ENCODE measurements around the gene IFNL1.

The IFNL1 gene

DNA sequence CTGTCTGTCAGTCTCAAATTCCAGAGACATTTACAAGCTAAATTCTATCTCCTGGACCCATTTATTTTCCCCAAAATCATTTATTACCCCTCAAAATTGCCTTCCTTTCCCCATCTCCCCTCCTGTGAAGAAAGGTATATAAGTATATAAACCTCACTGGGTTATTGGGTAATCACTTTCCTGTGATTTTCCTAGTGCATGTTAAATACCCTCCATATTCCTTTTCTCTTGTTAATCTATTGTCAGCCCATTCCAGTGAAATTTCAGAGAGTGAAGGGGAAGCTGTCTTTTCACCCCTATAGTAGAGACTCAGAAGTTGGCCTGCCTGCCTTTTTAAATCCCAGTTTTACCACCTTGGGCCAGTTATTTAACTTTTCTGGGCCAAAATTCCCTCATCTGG lies 9.9 kb downstream of the IFNL1 start:
- H4K20me1 ChIP-seq (ENCODE audit: insufficient read depth, low read length): no peaks in the 10 kb centered on the region
- H3K9ac ChIP-seq (ENCODE audit: low read length): no peak overlapping the region
- no peaks in the 10 kb centered on the region for H3F3A ChIP-seq (ENCODE audit: insufficient read depth, low read length)
- peaks cover 5% of the 10 kb centered on the region for H3K4me1 ChIP-seq (ENCODE audit: insufficient read depth, low read length, severe bottlenecking)
- no peak overlapping the region for H3K27ac ChIP-seq (ENCODE audit: low read depth, low read length, poor library complexity, severe bottlenecking)
- H3K27me3 ChIP-seq (ENCODE audit: insufficient read depth, low read length): no peaks in the 10 kb centered on the region
- no peaks in the 10 kb centered on the region for H3K79me2 ChIP-seq (ENCODE audit: insufficient read depth, low read length)
- no peaks in the 10 kb centered on the region; the same call in 1 of the 2 replicates for H3K36me3 ChIP-seq (ENCODE audit: insufficient read depth, low read length)
- H3K4me2 ChIP-seq (ENCODE audit: low read length): no peak overlapping the region
- no peak overlapping the region for H3K4me3 ChIP-seq (ENCODE audit: low read depth, low read length, poor library complexity, severe bottlenecking)
- no peaks in the 10 kb centered on the region for H3K9me2 ChIP-seq (ENCODE audit: low read depth, low read length)
- TF ChIP-seq EZH2 (IDR thresholded peaks at IDR 0.05; ENCODE audit: borderline replicate concordance, low read length): no peak
- TF ChIP-seq, protein P1, sequence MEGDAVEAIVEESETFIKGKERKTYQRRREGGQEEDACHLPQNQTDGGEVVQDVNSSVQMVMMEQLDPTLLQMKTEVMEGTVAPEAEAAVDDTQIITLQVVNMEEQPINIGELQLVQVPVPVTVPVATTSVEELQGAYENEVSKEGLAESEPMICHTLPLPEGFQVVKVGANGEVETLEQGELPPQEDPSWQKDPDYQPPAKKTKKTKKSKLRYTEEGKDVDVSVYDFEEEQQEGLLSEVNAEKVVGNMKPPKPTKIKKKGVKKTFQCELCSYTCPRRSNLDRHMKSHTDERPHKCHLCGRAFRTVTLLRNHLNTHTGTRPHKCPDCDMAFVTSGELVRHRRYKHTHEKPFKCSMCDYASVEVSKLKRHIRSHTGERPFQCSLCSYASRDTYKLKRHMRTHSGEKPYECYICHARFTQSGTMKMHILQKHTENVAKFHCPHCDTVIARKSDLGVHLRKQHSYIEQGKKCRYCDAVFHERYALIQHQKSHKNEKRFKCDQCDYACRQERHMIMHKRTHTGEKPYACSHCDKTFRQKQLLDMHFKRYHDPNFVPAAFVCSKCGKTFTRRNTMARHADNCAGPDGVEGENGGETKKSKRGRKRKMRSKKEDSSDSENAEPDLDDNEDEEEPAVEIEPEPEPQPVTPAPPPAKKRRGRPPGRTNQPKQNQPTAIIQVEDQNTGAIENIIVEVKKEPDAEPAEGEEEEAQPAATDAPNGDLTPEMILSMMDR (IDR thresholded peaks at IDR 0.05; ENCODE audit: low read length): no peak
- H3K9me3 ChIP-seq (ENCODE audit: low read length): no peaks in the 10 kb centered on the region
- H2AFZ ChIP-seq (ENCODE audit: low read length): no peak overlapping the region

DNA sequence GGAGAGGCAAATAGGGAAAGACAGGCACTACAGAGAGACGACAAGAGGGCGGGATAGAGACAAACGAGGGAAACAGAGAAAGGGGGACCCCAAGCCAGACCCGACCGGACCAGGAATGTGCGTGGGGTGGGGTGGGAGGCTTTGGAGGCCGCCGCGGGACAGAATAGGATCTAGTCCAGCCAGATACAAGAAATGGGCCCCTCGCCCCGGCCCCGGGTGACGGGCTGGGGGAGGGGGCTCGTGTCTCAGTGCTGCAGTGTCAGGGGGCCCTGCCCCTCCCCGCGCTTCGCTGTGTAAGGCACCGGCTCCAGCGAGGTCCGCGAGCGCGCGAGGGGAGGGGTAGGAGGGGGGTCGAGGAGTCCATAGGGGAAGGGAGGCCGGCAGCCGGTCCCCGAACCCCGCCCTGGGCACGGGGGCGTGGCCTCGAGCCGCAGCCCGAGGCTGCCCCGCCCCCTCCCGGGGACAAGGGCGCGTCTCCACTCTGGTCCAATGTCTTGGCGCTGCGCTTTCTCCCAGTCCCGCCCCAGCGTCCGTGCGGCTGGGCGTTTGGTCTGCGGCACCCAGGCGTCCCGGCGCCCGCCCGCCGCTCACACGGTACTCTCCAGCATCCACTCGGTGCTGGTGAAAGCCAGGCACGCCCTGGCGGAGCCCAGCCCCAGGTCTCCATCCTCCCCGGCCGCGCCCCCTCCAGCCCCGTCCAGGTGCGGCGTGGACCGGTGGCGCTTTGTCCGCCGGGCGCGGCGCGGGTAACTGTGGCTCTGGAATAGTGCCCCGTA lies 11.0 kb downstream of the IFNL1 start:
- Histone ChIP-seq H3K27ac (ENCODE audit: low read depth, low read length, poor library complexity, severe bottlenecking) (no peak overlapping the region), H3K9me2 (ENCODE audit: low read depth, low read length) (no peaks in the 10 kb centered on the region), H3K4me1 (ENCODE audit: insufficient read depth, low read length, severe bottlenecking) (peaks cover 6% of the 10 kb centered on the region), H3K79me2 (ENCODE audit: insufficient read depth, low read length) (no peaks in the 10 kb centered on the region), H3K9ac (ENCODE audit: low read length) (no peak overlapping the region), H3K4me3 (ENCODE audit: low read depth, low read length, poor library complexity, severe bottlenecking) (no peak overlapping the region), H3F3A (ENCODE audit: insufficient read depth, low read length) (no peaks in the 10 kb centered on the region), H3K9me3 (ENCODE audit: low read length) (no peaks in the 10 kb centered on the region), H3K36me3 (ENCODE audit: insufficient read depth, low read length) (no peaks in the 10 kb centered on the region; the same call in 1 of the 2 replicates), H4K20me1 (ENCODE audit: insufficient read depth, low read length) (no peaks in the 10 kb centered on the region), H3K4me2 (ENCODE audit: low read length) (no peak overlapping the region), H2AFZ (ENCODE audit: low read length) (no peak overlapping the region), H3K27me3 (ENCODE audit: insufficient read depth, low read length) (no peaks in the 10 kb centered on the region)
- TF ChIP-seq, protein P1 (IDR thresholded peaks at IDR 0.05; ENCODE audit: low read length): no peak
- TF ChIP-seq EZH2 (IDR thresholded peaks at IDR 0.05; ENCODE audit: borderline replicate concordance, low read length): no peak

DNA sequence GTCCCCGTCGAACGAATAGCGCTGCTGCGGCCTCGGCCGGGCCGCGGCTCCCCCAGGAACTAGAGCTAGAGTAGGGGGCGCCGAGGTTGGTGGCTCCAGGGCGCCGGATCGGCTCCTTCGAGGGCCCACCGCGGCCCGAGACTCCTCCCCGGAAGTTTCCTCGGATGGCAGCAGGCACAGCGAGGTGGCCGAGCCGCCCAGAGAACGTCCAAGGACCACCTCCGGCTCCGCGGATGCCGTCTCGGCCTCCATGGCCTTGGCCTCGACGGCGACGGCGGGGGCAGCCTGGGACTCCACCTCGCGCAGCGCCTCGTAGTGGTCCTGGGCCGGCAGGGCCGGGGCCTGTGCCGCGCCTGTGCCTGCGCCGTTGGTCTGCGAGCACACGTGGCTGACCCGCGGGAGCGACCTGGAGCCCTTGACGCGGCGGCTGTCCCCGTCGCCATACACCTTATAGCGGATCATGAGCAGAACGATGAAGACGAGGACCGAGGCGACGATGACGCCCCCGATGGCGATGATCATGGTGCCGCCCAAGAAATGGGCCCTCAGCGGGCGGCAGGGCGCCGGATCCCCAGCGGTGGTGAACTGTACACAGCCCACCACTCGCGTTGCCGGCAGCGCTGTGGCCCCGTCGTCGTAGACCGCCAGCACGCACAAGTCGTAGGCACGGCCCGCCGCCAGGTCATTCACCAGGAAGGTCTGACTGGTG lies 11.8 kb downstream of the IFNL1 start:
- Histone ChIP-seq H3K36me3 (ENCODE audit: insufficient read depth, low read length) (no peaks in the 10 kb centered on the region; the same call in 1 of the 2 replicates), H3K27ac (ENCODE audit: low read depth, low read length, poor library complexity, severe bottlenecking) (no peak overlapping the region)

More for the DNA sequence above, 11.8 kb downstream of the IFNL1 start:
- Histone ChIP-seq H3K79me2 (ENCODE audit: insufficient read depth, low read length) (no peaks in the 10 kb centered on the region), H3K9ac (ENCODE audit: low read length) (no peak overlapping the region), H2AFZ (ENCODE audit: low read length) (no peak overlapping the region), H3K4me1 (ENCODE audit: insufficient read depth, low read length, severe bottlenecking) (peaks cover 6% of the 10 kb centered on the region), H3F3A (ENCODE audit: insufficient read depth, low read length) (no peaks in the 10 kb centered on the region), H3K4me3 (ENCODE audit: low read depth, low read length, poor library complexity, severe bottlenecking) (no peak overlapping the region), H3K27me3 (ENCODE audit: insufficient read depth, low read length) (no peaks in the 10 kb centered on the region), H3K9me3 (ENCODE audit: low read length) (no peaks in the 10 kb centered on the region), H3K9me2 (ENCODE audit: low read depth, low read length) (no peaks in the 10 kb centered on the region), H3K4me2 (ENCODE audit: low read length) (no peak overlapping the region), H4K20me1 (ENCODE audit: insufficient read depth, low read length) (no peaks in the 10 kb centered on the region)
- no peak for TF ChIP-seq EZH2 (IDR thresholded peaks at IDR 0.05; ENCODE audit: borderline replicate concordance, low read length)
- TF ChIP-seq, protein P1 (IDR thresholded peaks at IDR 0.05; ENCODE audit: low read length): no peak

Data from OCI-LY1 (cell line).